ENCODE data around the gene LRMDA.

- TF ChIP-seq CTCF (IDR thresholded peaks at IDR 0.05) (no peak), POLR2A (IDR thresholded peaks at IDR 0.05) (no peak), EP300 (IDR thresholded peaks at IDR 0.05; ENCODE audit: low read depth) (no peak), POLR2AphosphoS5 (IDR thresholded peaks at IDR 0.05) (peak in 1 of 3 donors; percentile 40)
These were observed 984.1 kb downstream of the LRMDA start for GRCh38 chr10:76415554-76415953.

All from transverse colon (tissue), 4 donors.